Fibroblast of mammary gland (primary cell): ENCODE measurements around the gene DTX3L.
"Not testable (repeated sequence)": the region's sequence is repeated elsewhere in the genome, so short reads cannot be mapped to it uniquely, and the experiment has no call there.

Experiments
- DNase-seq: peaks from one replicate; pipeline ENCODE4 v3.0.0-alpha.2; 2010; ENCODE audit warnings: low read depth
- H3K4me3 ChIP-seq: 2 replicates; pipeline ENCODE4 v1.5.1; 2011; ENCODE audit warnings: low read depth, mild to moderate bottlenecking, low read length, moderate library complexity; ENCODE audit not compliant: control insufficient read depth
- TF ChIP-seq, protein P1 (sequence below): conservative IDR thresholded peaks from 2 replicates; pipeline ENCODE4 v1.5.1; 2011; ENCODE audit warnings: low read depth, low read length, inconsistent platforms; ENCODE audit not compliant: control insufficient read depth, insufficient read depth

The DTX3L gene

DNA sequence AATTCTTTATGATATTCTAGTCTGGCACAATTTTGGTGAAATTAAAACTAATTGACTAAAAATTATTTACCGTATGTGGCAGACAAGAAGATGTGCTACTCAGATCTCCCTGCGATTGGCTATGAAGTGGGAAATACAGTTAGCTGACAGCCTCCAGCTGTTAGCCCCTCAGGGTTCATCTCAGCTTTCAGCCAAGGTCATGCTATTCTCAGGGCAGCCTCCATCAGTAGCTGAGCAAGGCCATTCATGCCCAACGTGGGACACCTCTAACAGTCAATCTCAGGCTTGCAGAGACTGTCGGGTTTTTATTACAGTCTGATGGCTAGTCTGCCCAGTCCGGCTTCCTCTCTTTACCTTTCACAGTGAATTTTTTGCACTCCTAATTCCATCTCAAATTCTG, 6.8 kb upstream of the DTX3L start:
- TF ChIP-seq, protein P1, sequence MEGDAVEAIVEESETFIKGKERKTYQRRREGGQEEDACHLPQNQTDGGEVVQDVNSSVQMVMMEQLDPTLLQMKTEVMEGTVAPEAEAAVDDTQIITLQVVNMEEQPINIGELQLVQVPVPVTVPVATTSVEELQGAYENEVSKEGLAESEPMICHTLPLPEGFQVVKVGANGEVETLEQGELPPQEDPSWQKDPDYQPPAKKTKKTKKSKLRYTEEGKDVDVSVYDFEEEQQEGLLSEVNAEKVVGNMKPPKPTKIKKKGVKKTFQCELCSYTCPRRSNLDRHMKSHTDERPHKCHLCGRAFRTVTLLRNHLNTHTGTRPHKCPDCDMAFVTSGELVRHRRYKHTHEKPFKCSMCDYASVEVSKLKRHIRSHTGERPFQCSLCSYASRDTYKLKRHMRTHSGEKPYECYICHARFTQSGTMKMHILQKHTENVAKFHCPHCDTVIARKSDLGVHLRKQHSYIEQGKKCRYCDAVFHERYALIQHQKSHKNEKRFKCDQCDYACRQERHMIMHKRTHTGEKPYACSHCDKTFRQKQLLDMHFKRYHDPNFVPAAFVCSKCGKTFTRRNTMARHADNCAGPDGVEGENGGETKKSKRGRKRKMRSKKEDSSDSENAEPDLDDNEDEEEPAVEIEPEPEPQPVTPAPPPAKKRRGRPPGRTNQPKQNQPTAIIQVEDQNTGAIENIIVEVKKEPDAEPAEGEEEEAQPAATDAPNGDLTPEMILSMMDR, result no peak
- no peak overlapping the region for H3K4me3 ChIP-seq
- DNase-seq, result no peak

DNA sequence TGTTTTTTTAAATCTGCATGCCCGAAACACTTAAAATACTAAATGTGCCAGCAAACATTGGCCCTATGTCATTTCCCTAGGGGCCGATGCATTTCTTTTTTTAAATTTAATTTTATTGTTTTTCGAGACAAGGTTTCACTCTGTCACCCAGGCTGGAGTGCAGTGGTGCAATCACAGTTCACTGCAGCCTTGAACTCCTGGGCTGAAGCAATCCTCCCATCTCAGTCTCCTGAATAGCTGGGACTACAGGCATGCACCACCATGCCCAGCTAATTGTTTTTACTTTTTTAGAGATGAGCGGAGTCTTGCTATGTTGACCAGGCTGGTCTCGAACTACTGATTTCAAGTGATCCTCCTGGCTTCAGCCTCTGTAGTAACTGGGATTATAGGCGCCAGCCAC, 5.5 kb upstream of the DTX3L start:
- TF ChIP-seq, protein P1, result no peak
- H3K4me3 ChIP-seq, result no peak overlapping the region
- DNase-seq, result no peak

DNA sequence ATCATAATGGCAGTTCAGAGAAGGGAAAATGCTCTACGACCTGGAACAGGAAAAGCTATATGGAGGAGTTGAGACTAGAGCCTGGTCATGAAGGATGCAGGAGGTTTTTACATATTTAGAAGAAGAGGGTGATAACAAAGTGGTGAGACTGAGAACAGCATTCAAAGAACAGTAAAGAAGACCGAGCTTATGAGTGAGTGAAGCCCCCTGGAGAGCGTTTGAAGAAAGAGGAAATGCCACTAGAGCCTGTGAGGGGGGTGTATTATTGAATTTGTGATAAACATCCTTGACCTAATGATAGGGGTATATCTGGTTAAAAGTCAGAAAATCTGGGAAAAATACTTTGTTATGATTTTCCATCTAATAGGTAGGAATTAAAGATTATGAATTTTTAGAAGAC, 4.2 kb upstream of the DTX3L start:
- DNase-seq, result no peak
- TF ChIP-seq, protein P1, result no peak
- H3K4me3 ChIP-seq, result no peak overlapping the region

DNA sequence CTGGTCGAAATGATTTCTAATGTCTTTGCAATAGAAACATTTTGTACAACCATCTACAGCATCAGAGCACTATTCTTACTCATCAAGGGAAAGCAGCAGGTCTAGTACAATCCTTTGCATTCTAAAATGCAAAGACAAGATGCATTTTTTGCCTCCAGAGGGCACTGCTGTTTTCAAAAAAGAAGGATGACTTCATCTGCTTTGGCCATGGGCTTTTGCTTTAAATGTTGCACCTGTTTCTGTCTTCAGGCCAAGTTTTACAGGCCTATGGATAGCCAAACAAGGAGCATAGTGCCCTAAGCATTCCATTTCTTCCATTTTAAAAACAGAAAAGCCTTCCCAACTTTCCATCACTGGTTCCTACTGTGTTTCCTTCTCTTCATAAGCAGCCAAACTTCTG, 3.5 kb upstream of the DTX3L start:
- TF ChIP-seq, protein P1, result peak; percentile 72
- no peak overlapping the region for H3K4me3 ChIP-seq
- DNase-seq, result peak; percentile 73

DNA sequence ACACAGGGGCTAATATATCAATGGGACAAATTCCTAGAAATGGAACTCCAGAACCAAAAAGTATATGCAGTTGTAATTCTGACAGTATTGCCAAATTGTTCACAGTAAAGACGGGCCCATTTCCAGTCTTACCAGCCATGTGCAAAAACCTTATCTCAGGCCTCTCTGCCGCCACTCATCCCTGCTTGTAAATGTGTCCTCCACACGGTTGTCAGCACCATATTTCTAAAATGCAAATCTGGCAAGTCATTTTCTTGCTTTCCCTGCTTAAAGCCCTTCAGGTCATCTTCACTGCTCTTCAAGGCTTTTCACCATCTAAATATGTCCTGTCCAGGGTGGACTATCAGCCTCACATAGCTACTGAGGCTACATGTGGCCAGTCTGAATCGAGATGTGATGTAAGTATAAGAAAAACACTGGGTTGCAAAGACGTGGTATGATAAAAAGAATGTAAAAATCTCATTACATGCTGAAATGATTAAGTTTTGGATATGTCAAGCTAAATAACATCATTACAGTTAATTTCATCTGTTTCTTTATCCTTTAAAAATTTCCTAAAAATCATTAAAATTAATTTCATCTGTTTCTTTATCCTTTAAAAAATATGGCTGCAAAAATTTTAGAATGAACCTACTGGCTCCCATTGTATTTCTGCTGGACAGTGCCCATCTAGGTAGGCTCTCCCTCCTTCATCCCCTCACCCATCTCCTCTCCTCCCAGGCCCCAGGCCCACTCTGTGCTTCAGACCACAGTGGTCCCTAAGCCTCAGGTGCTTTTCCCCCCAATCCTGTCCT, 1.0 kb upstream of the DTX3L start:
- H3K4me3 ChIP-seq, result peak overlapping the region; percentile 83
- DNase-seq, result peak; percentile 10
- TF ChIP-seq, protein P1, result no peak

DNA sequence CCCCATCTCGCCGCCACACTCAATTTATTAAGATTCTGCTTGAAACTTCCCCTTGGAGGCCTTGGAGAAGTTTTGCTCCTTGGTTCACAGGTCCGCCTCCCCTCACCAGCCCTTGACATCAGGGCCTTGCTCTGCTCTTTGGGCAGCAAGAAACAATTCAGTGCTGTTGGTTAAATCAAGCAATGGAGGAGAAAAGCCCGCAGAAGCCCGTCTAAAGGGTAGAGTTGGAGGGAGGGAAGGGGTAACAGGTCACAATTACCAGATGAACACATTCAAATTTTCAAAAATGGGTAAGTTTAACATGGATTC, 467 bp upstream of the DTX3L start:
- TF ChIP-seq, protein P1, result no peak
- peak overlapping the region; percentile 83 for H3K4me3 ChIP-seq
- DNase-seq, result peak; percentile 11

DNA sequence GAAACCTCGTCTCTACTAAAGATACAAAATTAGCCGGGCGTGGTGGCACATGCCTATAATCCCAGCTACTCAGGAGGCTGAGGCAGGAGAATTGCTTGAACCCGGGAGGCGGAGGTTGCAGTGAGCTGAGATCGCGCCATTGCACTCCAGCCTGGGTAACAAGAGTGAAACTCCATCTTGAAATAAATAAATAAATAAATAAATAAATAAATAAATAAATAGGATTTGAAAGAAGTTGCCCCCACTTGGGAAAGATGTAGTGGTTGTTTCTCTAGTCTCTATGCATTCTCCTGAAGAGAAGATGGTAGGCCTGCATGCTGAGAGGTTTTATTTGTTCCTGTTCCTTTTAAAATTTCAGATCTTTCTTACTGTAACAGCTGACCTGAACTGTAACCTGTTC, 4.0 kb downstream of the DTX3L start:
- DNase-seq, H3K4me3 ChIP-seq: not testable (repeated sequence)
